CD8-positive, alpha-beta memory T cell (primary cell): ENCODE measurements around the gene NDUFAF5. TPM values are rescaled to one million over a fixed set of nuclear protein-coding genes. Genes with fewer than 3 reads are reported as not detected.

ENCODE experiments used
- CTCF ChIA-PET: fragments of 350-600 bp; sonication (Branson Sonifier 250); formaldehyde crosslinking; loops from one replicate; lab custom pipeline; 2021; ENCODE audit warnings: antibody characterized with exemption; lab: Charles Lee
- POLR2A ChIA-PET: fragments of 350-600 bp; sonication (Branson Sonifier 250); formaldehyde crosslinking; loops from one replicate; lab custom pipeline; 2021; ENCODE audit warnings: antibody characterized with exemption; lab: Charles Lee
- DNase-seq, 5 donors: peaks; one replicate each; pipeline versions ENCODE4 v3.0.0 to v3.0.0-alpha.2; 2020 to 2022; ENCODE audit warnings: mixed read lengths in 1 of 5
- H3K27ac ChIP-seq: one replicate; pipeline ENCODE4 v1.7.0; 2013; ENCODE audit warnings: low read depth, mild to moderate bottlenecking, low read length, moderate library complexity
- H3K27me3 ChIP-seq: 2 replicates; pipeline ENCODE4 v1.7.0; 2013; ENCODE audit warnings: low read length, mild to moderate bottlenecking; ENCODE audit not compliant: insufficient read depth, poor library complexity, severe bottlenecking
- H3K36me3 ChIP-seq: 2 replicates; pipeline ENCODE4 v1.7.0; 2013; ENCODE audit warnings: mild to moderate bottlenecking, low read length, moderate library complexity; ENCODE audit not compliant: insufficient read depth
- H3K4me1 ChIP-seq: 2 replicates; pipeline ENCODE4 v1.7.0; 2013; ENCODE audit warnings: mild to moderate bottlenecking, low read length, moderate library complexity; ENCODE audit not compliant: insufficient read depth
- H3K4me3 ChIP-seq: 2 replicates; pipeline ENCODE4 v1.7.0; 2013; ENCODE audit warnings: mild to moderate bottlenecking, low read length
- H3K9me3 ChIP-seq: 2 replicates; pipeline ENCODE4 v1.7.0; 2013; ENCODE audit warnings: mild to moderate bottlenecking, low read length
- H3K27ac Mint-ChIP-seq, 8 donors: one replicate each; pipeline ENCODE4 v1.8.0; 2020 to 2021; ENCODE audit warnings: mixed read lengths in 8 of 8, mild to moderate bottlenecking in 6 of 8, inconsistent platforms in 3 of 8, moderate library complexity in 3 of 8
- H3K27me3 Mint-ChIP-seq, 2 donors: one replicate each; pipeline ENCODE4 v1.8.0; 2020 to 2021; ENCODE audit warnings: mixed read lengths in 2 of 2, mild to moderate bottlenecking in 1 of 2, moderate library complexity in 1 of 2
- H3K36me3 Mint-ChIP-seq, 3 donors: one replicate each; pipeline ENCODE4 v1.8.0; 2020 to 2021; ENCODE audit warnings: mixed read lengths in 3 of 3, inconsistent platforms in 1 of 3, mild to moderate bottlenecking in 1 of 3
- H3K4me1 Mint-ChIP-seq, 3 donors: one replicate each; pipeline ENCODE4 v1.8.0; 2020 to 2021; ENCODE audit warnings: mixed read lengths in 3 of 3, inconsistent platforms in 1 of 3, mild to moderate bottlenecking in 1 of 3
- H3K4me3 Mint-ChIP-seq, 7 donors: one replicate each; pipeline ENCODE4 v1.8.0; 2020 to 2021; ENCODE audit warnings: mixed read lengths in 7 of 7, mild to moderate bottlenecking in 6 of 7, moderate library complexity in 4 of 7, inconsistent platforms in 2 of 7
- H3K9me3 Mint-ChIP-seq, 5 donors: one replicate each; pipeline ENCODE4 v1.8.0; 2020 to 2022; ENCODE audit warnings: mixed read lengths in 5 of 5, mild to moderate bottlenecking in 3 of 5, moderate library complexity in 2 of 5, inconsistent platforms in 1 of 5
- polyA plus RNA-seq: library from polyadenylated mRNA; unstranded; fragments of 300-500 nt; fragmentation: Illumina TruSeq; gene quantifications from one replicate; pipeline ENCODE4 v1.2.3, GENCODE V29; 2021
- total RNA-seq, 2 experiments: library from RNA; stranded (reverse); gene quantifications; one replicate each; pipeline ENCODE4 v1.2.3, GENCODE V29; 2021

NDUFAF5 gene
- total and polyA plus RNA-seq, 3 experiments from 2014 or later, result 9.4 to 31.9 (median 31.0) TPM

DNA sequence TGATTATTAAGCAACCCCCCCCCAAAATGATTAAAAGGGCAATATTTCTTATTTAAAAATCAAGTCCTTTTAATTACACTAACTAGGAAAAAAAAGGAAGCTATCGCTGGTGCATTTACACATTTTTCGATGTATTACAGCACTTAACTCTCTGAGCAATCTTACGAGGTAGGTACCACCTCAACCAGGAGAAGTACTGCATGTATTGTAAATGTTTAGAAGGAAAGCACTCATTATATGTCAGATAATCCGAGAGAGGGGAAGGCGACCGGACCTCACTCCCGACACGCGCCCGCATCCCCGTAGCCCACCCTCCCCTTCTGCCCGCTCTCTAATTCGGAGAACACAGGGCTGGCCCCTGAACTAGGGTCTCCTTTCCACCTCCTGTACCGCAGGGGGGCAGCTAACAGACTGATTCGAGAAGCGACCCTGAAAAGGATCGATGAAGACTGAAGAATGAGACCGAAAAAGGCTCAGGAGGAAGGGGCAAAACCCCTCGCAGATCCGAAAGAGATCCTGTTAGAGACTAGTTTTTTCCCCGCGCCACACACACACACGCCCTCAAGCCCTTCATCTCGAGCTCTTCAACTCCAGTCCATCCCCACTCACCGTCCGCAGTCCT, 446 bp upstream of the NDUFAF5 start:
- peaks cover 10 to 64% (median 15%) of the 10 kb centered on the region in 3 donors for H3K36me3 Mint-ChIP-seq

DNA sequence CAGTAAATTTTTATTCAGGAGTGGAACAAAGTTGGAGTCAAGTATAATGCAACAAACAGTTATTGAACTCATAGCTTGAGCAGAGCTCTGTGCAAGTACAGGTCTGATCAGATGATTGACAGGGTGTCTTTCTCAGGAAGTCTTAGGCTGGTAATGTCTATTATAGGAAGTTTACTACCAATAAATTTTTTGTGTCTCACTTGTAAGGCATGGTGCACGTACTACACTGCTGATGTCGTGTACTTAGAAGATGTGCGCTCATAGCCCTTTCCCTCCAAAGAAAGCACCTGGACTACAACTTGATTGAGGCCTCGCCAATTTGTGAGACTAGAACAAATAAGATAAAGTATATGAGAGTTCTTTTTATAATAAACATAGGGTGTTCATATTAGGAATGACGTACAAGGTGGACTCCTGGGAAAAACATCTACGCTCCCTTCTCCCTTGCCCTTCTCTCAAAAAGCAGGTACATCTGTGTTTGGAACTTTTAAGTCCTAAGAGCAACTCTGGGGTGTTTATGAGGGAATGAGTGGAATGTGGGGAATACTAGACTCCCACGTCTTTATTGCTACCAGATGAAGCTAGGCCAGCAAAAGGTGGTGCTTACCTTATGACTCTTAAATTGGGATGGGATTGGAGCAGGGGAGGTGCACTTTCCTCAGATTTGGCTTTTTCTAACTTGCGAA, 1.5 kb downstream of the NDUFAF5 start:
- H3K27me3 ChIP-seq, result no peaks in the 10 kb centered on the region
- H3K4me3 ChIP-seq, result peak overlapping the region; percentile 37
- H3K27ac Mint-ChIP-seq, result peak overlapping the region in 7 of 8 donors; percentile 86 to 98 (median 90)
- no peaks in the 10 kb centered on the region for H3K27me3 Mint-ChIP-seq
- POLR2A ChIA-PET, result no interaction called here
- H3K36me3 ChIP-seq, result peaks cover 8% of the 10 kb centered on the region
- H3K4me1 Mint-ChIP-seq, result peaks cover 49 to 72% (median 68%) of the 10 kb centered on the region in 3 donors
- DNase-seq, result no peak
- peaks cover 27% of the 10 kb centered on the region for H3K4me1 ChIP-seq
- peaks cover 13 to 68% (median 22%) of the 10 kb centered on the region in 3 donors for H3K36me3 Mint-ChIP-seq
- H3K9me3 Mint-ChIP-seq, result no peaks in the 10 kb centered on the region
- CTCF ChIA-PET, result interaction anchor here (1.0 kb wide), 1 partner anchor 10 kb away, joined by 4 read pairs; no protein-coding TSS in a partner anchor
- peak overlapping the region; percentile 95 to 99 (median 97) for H3K4me3 Mint-ChIP-seq
- H3K9me3 ChIP-seq, result no peaks in the 10 kb centered on the region
- peak overlapping the region; percentile 45 for H3K27ac ChIP-seq

More for the DNA sequence above, 446 bp upstream of the NDUFAF5 start:
- peaks cover 27% of the 10 kb centered on the region for H3K4me1 ChIP-seq
- H3K4me3 Mint-ChIP-seq, result peak overlapping the region; percentile 95 to 99 (median 97)
- H3K4me1 Mint-ChIP-seq, result peaks cover 50 to 74% (median 67%) of the 10 kb centered on the region in 3 donors
- peak overlapping the region; percentile 82 for H3K27ac ChIP-seq
- H3K27ac Mint-ChIP-seq, result peak overlapping the region; percentile 89 to 99 (median 96)
- DNase-seq, result no peak
- H3K36me3 ChIP-seq, result no peaks in the 10 kb centered on the region
- ChIA-PET POLR2A (interaction anchor here (0.7 to 1.3 kb wide), 3 partner anchors 9 to 145 kb away, joined by 3 to 13 read pairs (median 3); no protein-coding TSS in a partner anchor), CTCF (interaction anchor here (0.7 to 2.4 kb wide), 4 partner anchors 9 to 145 kb away, joined by 3 to 9 read pairs (median 4); partner anchors contain the start of gene TASP1)
- H3K9me3 ChIP-seq, result no peaks in the 10 kb centered on the region
- H3K27me3 Mint-ChIP-seq, result no peaks in the 10 kb centered on the region
- no peaks in the 10 kb centered on the region for H3K9me3 Mint-ChIP-seq
- H3K4me3 ChIP-seq, result peak overlapping the region; percentile 84
- H3K27me3 ChIP-seq, result no peaks in the 10 kb centered on the region

DNA sequence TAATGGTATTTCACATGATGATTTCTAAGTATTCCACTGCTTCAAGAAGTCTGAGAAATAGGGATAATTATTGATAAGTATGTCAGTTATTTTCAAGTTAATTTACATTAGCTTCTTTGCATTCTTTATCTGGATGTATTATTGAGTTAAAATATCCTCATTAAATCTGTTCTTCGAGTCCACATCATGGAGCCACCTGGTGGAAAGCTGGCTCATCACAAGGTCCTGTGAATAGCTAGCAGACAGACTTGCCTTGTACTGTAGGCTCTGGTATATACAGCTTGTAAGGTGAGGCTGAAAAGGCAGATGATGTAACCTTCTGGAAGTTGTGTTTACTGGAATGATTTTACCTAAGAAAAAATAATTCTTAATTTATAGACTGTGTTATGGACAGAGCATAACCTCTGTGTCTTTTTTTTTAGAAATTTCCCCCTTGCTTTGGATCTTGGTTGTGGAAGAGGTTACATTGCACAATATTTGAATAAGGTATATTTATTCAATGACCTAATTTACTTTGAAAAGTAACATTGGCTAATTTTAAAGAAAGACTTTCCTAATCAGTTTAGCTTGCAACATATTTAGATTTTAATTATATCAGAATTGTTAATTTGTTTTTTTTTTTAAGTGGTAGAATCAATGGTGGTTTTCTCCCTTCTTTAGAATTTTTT, 3.5 kb downstream of the NDUFAF5 start:
- Mint-ChIP-seq H3K27me3 (no peaks in the 10 kb centered on the region), H3K27ac (peak overlapping the region in 4 of 8 donors; percentile 42 to 60 (median 52)), H3K9me3 (no peaks in the 10 kb centered on the region), H3K4me3 (peak overlapping the region in 2 of 7 donors; percentile 40 to 67), H3K4me1 (peaks cover 48 to 71% (median 67%) of the 10 kb centered on the region in 3 donors), H3K36me3 (peaks cover 7 to 69% (median 18%) of the 10 kb centered on the region in 3 donors)
- Histone ChIP-seq H3K36me3 (peaks cover 20% of the 10 kb centered on the region), H3K4me1 (peaks cover 25% of the 10 kb centered on the region), H3K27me3 (no peaks in the 10 kb centered on the region), H3K27ac (no peak overlapping the region), H3K9me3 (no peaks in the 10 kb centered on the region), H3K4me3 (no peak overlapping the region)
- peak in 2 of 5 donors; percentile 9 to 56 for DNase-seq
- ChIA-PET POLR2A (interaction anchor here (0.6 kb wide), 1 partner anchor 39 kb away, joined by 8 read pairs; no protein-coding TSS in a partner anchor), CTCF (interaction anchor here (1.2 to 1.6 kb wide), 4 partner anchors 11 to 177 kb away, joined by 4 to 6 read pairs (median 4); no protein-coding TSS in a partner anchor)

DNA sequence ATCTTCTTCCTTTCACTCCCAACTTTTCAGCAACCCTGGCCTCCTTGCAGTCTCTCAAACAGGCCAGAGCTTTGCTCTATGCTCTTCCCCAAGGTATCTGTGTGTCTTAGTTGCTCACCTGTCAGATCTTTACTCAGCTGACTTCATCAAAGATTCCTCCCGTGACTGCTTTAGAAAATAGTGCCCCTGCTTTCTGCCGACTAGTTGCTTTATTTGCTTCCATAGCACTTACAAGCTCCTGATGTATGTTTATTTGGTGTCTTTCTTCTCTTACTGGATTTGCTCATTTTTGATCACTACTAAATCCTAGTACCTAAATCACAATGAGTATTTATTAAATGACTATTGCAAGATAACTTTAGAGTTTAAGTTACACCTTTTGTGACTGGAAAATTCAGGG, 5.9 kb downstream of the NDUFAF5 start:
- H3K36me3 Mint-ChIP-seq, result peaks cover 12 to 79% (median 27%) of the 10 kb centered on the region in 3 donors
- no peaks in the 10 kb centered on the region for H3K9me3 Mint-ChIP-seq
- H3K4me3 ChIP-seq, result no peak overlapping the region
- POLR2A ChIA-PET, result no interaction called here
- no peaks in the 10 kb centered on the region for H3K27me3 Mint-ChIP-seq
- CTCF ChIA-PET, result interaction anchor here (1.3 kb wide), 1 partner anchor 10 kb away, joined by 3 read pairs; no protein-coding TSS in a partner anchor
- DNase-seq, result no peak
- no peaks in the 10 kb centered on the region for H3K9me3 ChIP-seq
- peak overlapping the region in 1 of 8 donors; percentile 41 for H3K27ac Mint-ChIP-seq
- no peaks in the 10 kb centered on the region for H3K27me3 ChIP-seq
- H3K4me3 Mint-ChIP-seq, result no peak overlapping the region
- no peak overlapping the region for H3K27ac ChIP-seq
- H3K4me1 ChIP-seq, result peaks cover 15% of the 10 kb centered on the region
- peaks cover 33 to 48% (median 45%) of the 10 kb centered on the region in 3 donors for H3K4me1 Mint-ChIP-seq
- H3K36me3 ChIP-seq, result peaks cover 36% of the 10 kb centered on the region

DNA sequence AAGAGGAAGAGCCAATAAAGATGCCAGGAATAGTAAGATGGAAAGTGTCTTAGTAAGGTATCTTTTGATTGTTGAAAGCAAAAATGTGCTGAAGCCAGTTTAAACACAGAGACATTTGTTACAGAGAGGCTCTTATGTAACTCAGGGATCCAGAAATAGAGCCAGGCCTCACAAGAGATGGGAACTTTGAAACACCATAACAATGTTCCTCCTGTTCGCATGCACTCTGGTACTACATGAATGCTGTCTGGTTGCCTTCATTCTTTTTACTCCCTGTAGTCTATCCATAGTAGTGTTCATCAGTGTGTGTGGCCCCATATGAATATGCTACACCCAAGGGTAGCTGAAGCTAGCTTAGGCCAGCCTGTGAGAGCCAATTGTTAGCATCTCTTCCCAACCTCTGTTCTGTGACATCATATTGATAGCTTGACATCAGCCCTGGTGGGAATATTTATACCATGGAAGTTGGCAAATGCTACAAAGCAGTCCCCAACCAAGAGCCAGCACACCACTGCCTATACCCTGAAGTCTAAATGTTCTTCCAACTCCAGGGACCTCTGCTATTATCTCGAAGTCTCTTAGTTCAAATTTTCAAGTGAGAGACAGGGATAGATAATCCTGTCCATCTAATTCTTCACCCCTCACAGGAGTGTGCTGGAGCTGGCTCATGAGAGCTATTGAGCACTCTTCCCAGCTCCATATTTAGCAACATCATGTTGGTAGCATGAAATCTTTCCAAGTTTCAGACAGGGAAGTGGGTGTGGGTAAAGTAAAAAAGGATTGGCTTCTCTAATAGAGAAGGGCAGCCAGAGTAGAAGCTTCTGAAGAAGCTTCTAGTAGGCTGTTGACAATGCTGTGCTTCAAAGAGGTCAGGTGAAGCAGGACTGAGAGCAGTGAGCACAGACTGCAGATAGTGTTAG, 7.0 kb downstream of the NDUFAF5 start:
- ChIA-PET POLR2A (no interaction called here), CTCF (no interaction called here)
- Mint-ChIP-seq H3K27ac (peak overlapping the region in 5 of 8 donors; percentile 3 to 79 (median 49)), H3K4me1 (peaks cover 22 to 38% (median 34%) of the 10 kb centered on the region in 3 donors), H3K9me3 (no peaks in the 10 kb centered on the region), H3K36me3 (peaks cover 12 to 83% (median 33%) of the 10 kb centered on the region in 3 donors), H3K27me3 (no peaks in the 10 kb centered on the region), H3K4me3 (no peak overlapping the region)
- Histone ChIP-seq H3K27ac (no peak overlapping the region), H3K9me3 (no peaks in the 10 kb centered on the region), H3K4me3 (no peak overlapping the region), H3K36me3 (peaks cover 45% of the 10 kb centered on the region), H3K27me3 (no peaks in the 10 kb centered on the region), H3K4me1 (peaks cover 4% of the 10 kb centered on the region)
- no peak for DNase-seq

DNA sequence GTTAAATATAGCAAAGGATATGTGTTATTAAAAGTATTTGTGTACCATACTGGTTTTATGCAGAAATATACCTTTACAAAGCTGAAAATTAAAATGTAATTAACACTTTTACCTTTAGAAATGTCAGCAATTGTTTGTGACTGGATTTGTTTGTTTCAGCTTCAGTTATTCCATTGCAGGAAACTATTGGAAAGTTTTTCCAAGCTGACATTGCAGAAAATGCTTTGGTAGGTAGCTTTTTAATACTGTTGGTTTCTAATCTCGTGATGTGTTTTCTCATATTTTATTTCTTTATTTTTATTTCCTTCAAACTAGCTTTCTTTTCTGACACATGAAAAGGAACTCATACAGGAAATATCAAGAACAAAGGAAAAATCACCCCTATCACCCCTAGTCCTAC, 8.2 kb downstream of the NDUFAF5 start:
- H3K36me3 Mint-ChIP-seq, result peaks cover 12 to 86% (median 36%) of the 10 kb centered on the region in 3 donors

DNA sequence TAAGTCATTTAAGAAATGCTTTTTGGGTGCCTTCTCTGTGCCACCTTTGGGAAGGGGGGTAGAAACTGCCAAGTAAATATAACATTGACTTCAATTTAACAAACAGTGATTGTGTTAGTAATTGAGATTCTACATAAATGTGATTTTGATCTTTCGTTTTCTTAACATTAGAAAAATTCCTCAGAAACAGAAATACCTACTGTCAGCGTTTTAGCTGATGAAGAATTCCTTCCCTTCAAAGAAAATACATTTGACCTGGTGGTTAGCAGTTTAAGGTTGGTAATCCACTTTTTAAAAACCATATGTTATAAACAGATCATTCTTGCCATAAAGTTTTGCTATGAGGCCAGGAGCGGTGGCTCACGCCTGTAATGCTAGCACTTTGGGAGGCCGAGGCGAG, 9.8 kb downstream of the NDUFAF5 start:
- H3K36me3 ChIP-seq, result peaks cover 54% of the 10 kb centered on the region
- H3K27ac ChIP-seq, result no peak overlapping the region

More for the DNA sequence above, 8.2 kb downstream of the NDUFAF5 start:
- Mint-ChIP-seq H3K9me3 (no peaks in the 10 kb centered on the region), H3K27me3 (no peaks in the 10 kb centered on the region), H3K27ac (no peak overlapping the region), H3K4me3 (no peak overlapping the region), H3K4me1 (peaks cover 15 to 29% (median 26%) of the 10 kb centered on the region in 3 donors)
- Histone ChIP-seq H3K4me1 (no peaks in the 10 kb centered on the region), H3K27ac (no peak overlapping the region), H3K27me3 (no peaks in the 10 kb centered on the region), H3K9me3 (no peaks in the 10 kb centered on the region), H3K36me3 (peaks cover 51% of the 10 kb centered on the region), H3K4me3 (no peak overlapping the region)
- ChIA-PET CTCF (no interaction called here), POLR2A (no interaction called here)
- no peak for DNase-seq

More for the DNA sequence above, 9.8 kb downstream of the NDUFAF5 start:
- Mint-ChIP-seq H3K36me3 (peaks cover 12 to 91% (median 38%) of the 10 kb centered on the region in 3 donors), H3K9me3 (no peaks in the 10 kb centered on the region), H3K4me3 (no peak overlapping the region), H3K27me3 (no peaks in the 10 kb centered on the region), H3K27ac (no peak overlapping the region), H3K4me1 (peaks cover 17 to 22% (median 22%) of the 10 kb centered on the region in 3 donors)
- POLR2A ChIA-PET, result no interaction called here
- no peaks in the 10 kb centered on the region for H3K4me1 ChIP-seq
- no peaks in the 10 kb centered on the region for H3K9me3 ChIP-seq
- DNase-seq, result no peak
- no peak overlapping the region for H3K4me3 ChIP-seq
- H3K27me3 ChIP-seq, result no peaks in the 10 kb centered on the region
- CTCF ChIA-PET, result no interaction called here
